Measurements from ENCODE around the gene PRSS22.

DNA sequence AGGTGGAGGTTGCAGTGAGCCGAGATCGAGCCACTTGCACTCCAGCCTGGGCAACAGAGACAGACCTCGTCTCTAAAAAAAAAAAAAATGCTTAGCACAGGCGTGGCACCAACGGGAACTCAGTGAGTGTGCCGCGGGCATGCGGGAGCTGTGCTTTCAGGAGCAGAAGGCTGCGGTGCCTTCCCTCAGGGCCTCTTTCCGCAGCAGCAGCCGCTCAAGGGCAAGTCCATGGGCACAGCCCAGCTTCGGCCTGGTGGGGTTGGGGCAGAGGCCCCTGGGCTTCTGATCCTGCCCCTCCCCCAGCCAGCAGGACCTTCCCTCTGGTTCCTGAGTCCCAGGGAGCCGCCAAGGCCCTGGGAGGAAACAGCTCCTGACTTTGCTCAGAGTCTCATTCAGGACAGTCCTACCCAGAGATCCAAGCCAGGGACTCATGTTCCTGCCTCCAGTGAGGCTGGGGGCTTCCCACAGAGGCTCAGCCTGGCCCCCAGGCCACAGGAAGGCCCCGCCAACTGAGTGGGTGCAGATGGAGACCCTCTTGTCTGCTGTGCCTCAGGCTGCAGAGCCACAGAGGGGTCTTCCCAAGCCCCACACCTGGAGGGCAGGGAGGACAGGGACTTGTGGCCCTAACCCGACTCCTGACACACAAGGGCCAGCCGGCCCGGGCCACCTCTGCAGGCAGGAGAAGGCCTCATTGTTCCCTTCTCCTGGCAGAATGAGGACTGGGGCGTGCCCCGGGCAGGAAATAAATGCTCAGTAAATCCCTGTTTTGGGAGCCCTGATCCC lies 31.2 kb downstream of the PRSS22 start:
- TF ChIP-seq AFF4 (CRISPR knock-in tag; IDR thresholded peaks at IDR 0.05; ENCODE audit: borderline replicate concordance) (no peak), ELF4 (CRISPR knock-in tag; IDR thresholded peaks at IDR 0.05; ENCODE audit: low read depth) (no peak), SP1 (CRISPR knock-in tag; conservative IDR thresholded peaks at IDR 0.05) (no peak), CTCF (IDR thresholded peaks at IDR 0.05) (no peak), ZNF512 (CRISPR knock-in tag; IDR thresholded peaks at IDR 0.05; ENCODE audit: borderline replicate concordance) (no peak), ESRRA (CRISPR knock-in tag; IDR thresholded peaks at IDR 0.05; ENCODE audit: borderline replicate concordance) (no peak), ZNF138 (CRISPR knock-in tag; conservative IDR thresholded peaks at IDR 0.05) (no peak), PREB (CRISPR knock-in tag; IDR thresholded peaks at IDR 0.05; ENCODE audit: borderline replicate concordance) (no peak), ATF3 (CRISPR knock-in tag; conservative IDR thresholded peaks at IDR 0.05) (no peak)
- TF ChIP-seq, protein P1, sequence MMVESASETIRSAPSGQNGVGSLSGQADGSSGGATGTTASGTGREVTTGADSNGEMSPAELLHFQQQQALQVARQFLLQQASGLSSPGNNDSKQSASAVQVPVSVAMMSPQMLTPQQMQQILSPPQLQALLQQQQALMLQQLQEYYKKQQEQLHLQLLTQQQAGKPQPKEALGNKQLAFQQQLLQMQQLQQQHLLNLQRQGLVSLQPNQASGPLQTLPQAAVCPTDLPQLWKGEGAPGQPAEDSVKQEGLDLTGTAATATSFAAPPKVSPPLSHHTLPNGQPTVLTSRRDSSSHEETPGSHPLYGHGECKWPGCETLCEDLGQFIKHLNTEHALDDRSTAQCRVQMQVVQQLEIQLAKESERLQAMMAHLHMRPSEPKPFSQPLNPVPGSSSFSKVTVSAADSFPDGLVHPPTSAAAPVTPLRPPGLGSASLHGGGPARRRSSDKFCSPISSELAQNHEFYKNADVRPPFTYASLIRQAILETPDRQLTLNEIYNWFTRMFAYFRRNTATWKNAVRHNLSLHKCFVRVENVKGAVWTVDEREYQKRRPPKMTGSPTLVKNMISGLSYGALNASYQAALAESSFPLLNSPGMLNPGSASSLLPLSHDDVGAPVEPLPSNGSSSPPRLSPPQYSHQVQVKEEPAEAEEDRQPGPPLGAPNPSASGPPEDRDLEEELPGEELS (CRISPR knock-in tag; IDR thresholded peaks at IDR 0.05), result no peak

Data from WTC11 (cell line).